Type B pancreatic cell (in vitro differentiated cells): ENCODE measurements around the gene XAGE1B. TPM values are rescaled to one million over a fixed set of nuclear protein-coding genes. Genes with fewer than 3 reads are reported as not detected.
"Not testable (repeated sequence)": the region's sequence is repeated elsewhere in the genome, so short reads cannot be mapped to it uniquely, and the experiment has no call there.

ENCODE experiments used
- DNase-seq: peaks from one replicate; pipeline ENCODE4 v3.0.0; 2021; ENCODE audit warnings: mixed read lengths; ENCODE audit not compliant: unreplicated experiment; ENCODE audit errors: extremely low spot score
- H3K27ac Mint-ChIP-seq: 2 replicates; pipeline ENCODE4 v1.8.0; 2021; ENCODE audit warnings: mild to moderate bottlenecking, mixed read lengths
- H3K27me3 Mint-ChIP-seq: 2 replicates; pipeline ENCODE4 v1.8.0; 2021; ENCODE audit warnings: mixed read lengths
- H3K36me3 Mint-ChIP-seq: 2 replicates; pipeline ENCODE4 v1.8.0; 2021; ENCODE audit warnings: mixed read lengths
- H3K4me1 Mint-ChIP-seq: one replicate; pipeline ENCODE4 v1.8.0; 2021; ENCODE audit warnings: mixed read lengths; ENCODE audit not compliant: unreplicated experiment
- H3K4me3 Mint-ChIP-seq: 2 replicates; pipeline ENCODE4 v1.8.0; 2021; ENCODE audit warnings: mild to moderate bottlenecking, mixed read lengths
- H3K9me3 Mint-ChIP-seq: 2 replicates; pipeline ENCODE4 v1.8.0; 2021; ENCODE audit warnings: mixed read lengths
- total RNA-seq: library from RNA; stranded (reverse); gene quantifications from 2 replicates; pipeline ENCODE4 v1.2.1, GENCODE V29; 2021; ENCODE audit warnings: low replicate concordance
- TF ChIP-seq, protein P1 (sequence below): fragments of 200-600 bp; sonication (generic); conservative IDR thresholded peaks from 2 replicates; pipeline ENCODE4 v1.5.0; 2021; ENCODE audit warnings: antibody characterized with exemption, mild to moderate bottlenecking

XAGE1B gene
- total RNA-seq, 1 donor from 2014 or later: not detected

DNA sequence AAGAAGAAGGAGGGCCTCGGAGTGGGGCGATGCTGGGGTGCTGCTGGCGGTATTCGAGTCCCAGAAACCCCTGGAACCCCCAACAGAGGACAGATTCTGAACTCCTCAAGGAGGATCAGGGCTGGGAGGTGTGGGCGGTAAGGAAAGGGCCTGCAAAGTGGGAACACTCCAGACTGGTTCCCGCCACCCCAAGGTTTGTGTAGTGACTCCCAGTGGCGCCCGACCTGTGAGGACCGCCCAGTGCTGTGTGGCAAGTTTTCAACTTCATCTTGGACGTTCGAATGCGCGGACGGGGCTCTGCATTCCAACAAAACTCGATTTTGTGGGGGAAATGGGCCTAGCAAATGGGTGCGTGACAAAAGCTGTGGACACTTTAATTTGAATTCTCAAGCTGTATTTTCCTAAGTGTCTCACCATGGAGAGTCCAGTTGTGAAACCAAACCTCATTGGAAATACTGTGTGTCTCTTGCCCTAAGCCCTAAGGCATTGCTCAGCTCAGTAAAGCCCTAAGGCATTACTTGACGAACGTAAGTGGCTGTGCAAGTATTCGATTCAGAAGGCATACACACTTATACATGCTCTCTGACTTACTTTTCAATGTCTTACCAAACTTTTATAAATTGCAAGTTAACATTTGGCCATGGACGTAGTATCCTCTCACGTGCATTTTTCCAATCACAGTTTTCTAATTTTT lies 27.4 kb upstream of the XAGE1B start:
- TF ChIP-seq, protein P1, sequence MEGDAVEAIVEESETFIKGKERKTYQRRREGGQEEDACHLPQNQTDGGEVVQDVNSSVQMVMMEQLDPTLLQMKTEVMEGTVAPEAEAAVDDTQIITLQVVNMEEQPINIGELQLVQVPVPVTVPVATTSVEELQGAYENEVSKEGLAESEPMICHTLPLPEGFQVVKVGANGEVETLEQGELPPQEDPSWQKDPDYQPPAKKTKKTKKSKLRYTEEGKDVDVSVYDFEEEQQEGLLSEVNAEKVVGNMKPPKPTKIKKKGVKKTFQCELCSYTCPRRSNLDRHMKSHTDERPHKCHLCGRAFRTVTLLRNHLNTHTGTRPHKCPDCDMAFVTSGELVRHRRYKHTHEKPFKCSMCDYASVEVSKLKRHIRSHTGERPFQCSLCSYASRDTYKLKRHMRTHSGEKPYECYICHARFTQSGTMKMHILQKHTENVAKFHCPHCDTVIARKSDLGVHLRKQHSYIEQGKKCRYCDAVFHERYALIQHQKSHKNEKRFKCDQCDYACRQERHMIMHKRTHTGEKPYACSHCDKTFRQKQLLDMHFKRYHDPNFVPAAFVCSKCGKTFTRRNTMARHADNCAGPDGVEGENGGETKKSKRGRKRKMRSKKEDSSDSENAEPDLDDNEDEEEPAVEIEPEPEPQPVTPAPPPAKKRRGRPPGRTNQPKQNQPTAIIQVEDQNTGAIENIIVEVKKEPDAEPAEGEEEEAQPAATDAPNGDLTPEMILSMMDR: no peak
- H3K9me3 Mint-ChIP-seq: no peaks in the 10 kb centered on the region
- H3K27me3 Mint-ChIP-seq: no peaks in the 10 kb centered on the region
- no peak overlapping the region for H3K4me3 Mint-ChIP-seq
- no peak for DNase-seq
- H3K36me3 Mint-ChIP-seq: no peaks in the 10 kb centered on the region
- H3K27ac Mint-ChIP-seq: no peak overlapping the region
- H3K4me1 Mint-ChIP-seq: no peaks in the 10 kb centered on the region

DNA sequence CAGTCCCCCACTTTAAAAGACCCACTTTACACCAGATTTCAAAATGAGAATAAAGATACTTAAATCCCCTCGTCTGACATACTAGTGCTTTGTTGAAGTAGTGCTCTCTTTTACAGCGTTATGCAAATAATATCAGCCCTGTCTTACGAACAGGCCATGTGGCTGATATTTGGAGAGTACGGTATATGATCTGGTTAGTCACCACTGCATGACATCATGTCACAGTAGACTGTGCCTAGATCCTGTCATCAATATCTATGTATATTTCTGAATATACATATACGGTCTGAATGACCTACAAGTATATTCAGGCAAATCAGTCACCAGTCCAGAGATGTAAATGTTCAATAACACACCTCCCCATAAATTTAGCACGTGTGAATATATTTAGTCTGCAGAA lies 25.4 kb upstream of the XAGE1B start:
- Mint-ChIP-seq H3K36me3 (no peaks in the 10 kb centered on the region), H3K4me1 (no peaks in the 10 kb centered on the region), H3K4me3 (no peak overlapping the region), H3K27ac (no peak overlapping the region), H3K9me3 (no peaks in the 10 kb centered on the region), H3K27me3 (no peaks in the 10 kb centered on the region)
- TF ChIP-seq, protein P1: no peak
- no peak for DNase-seq

DNA sequence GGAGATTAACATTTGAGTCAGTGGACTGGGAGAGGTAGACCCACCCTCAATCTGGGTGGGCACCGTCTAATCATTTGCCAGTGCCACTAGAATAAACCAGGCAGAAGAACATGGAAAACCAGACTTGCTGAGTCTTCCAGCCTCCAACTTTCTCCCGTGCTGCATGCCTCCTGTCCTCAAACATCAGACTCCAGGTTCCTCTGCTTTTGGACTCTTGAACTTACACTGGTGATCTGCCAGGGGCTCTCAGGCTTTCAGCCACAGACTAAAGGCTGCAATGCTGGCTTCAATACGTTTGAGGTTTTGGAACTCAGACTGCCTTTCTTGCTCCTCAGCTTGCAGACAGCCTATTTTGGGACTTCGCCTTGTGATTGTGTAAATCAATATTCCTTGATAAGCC lies 24.2 kb upstream of the XAGE1B start:
- not testable (repeated sequence) for H3K27ac Mint-ChIP-seq, H3K9me3 Mint-ChIP-seq, DNase-seq, H3K4me1 Mint-ChIP-seq, H3K36me3 Mint-ChIP-seq, H3K27me3 Mint-ChIP-seq, H3K4me3 Mint-ChIP-seq

DNA sequence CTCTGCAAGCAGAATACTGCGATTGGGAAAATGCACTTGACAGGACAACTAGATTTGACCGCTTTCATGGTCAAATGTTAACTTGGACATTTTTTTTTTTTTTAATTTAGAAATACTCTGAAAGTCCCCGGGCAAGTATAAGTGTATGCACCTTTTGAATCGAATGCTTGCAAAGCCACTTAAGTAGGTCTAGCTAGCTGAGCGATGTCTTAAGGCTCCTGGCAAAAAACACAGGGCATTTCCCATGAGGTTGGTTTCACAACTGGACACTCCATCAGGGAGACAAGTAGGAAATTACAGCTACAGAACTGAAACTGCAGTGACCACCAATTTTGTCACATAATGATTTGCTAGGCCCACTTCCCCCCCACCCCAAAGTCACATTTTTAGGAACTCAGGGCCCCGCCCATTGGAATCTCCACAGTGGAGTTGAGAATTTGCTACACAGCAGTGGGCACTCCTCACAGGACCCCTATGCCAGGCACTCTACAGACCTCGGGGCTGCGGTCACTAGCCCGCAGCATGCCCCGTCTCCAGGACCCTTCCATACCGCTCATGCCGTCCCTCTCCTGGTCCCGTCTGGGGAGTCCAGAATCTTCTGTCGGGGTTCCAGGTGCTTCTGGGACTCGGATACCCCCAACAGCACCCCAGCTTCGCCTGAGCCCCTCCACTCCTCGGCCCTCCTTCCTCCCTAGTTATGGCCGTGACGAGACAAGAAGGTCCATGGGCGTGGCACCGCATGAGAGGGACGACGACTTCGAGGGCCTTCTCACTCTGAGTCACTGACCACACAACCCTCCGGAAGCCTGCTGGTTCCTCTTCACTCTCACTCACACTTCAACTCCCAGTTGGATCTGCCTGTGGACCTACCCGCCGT lies 515 bp downstream of the XAGE1B start:
- H3K9me3 Mint-ChIP-seq, DNase-seq, H3K4me3 Mint-ChIP-seq, H3K36me3 Mint-ChIP-seq, H3K27ac Mint-ChIP-seq, H3K4me1 Mint-ChIP-seq, H3K27me3 Mint-ChIP-seq: not testable (repeated sequence)

DNA sequence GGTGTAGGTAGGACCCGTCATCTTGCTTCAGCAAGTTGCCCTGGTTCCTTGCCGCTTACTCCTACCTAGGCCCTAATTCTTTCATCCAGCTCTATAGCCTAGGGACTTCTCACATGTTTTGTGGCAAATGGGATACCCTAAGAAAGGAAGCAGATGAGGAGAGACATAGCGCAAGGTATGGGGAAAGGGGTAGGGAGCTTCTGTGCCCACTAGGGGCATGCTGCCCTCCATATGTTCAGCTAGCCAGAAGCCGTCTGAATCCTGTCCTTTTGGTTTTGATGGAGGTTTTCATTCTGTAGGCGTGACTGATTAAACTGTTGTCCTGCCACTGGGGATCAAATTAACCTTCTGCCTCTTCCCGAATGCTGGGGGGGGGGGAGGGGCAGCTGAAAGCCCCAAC lies 5.7 kb downstream of the XAGE1B start:
- H3K27me3 Mint-ChIP-seq, DNase-seq, H3K9me3 Mint-ChIP-seq, H3K36me3 Mint-ChIP-seq, H3K27ac Mint-ChIP-seq, H3K4me3 Mint-ChIP-seq, H3K4me1 Mint-ChIP-seq: not testable (repeated sequence)

DNA sequence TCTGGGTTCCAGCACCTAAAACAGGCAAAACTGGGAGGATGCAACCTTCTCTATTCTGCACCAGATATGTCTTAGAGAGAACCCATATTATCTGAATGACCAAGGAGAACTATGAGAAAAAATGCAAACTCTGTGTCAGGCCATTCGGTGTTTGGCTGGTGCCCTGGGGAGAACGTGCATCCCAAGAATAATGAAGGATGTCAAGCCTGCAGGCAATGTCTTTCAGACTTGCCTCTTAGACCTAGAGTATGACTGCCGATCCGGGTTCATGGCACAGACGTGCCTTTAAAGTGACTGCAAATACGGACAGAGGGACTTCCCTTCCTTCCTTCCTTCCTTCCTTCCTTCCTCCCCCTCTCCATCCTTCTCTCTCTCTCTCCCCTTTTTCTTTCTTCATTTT lies 6.9 kb downstream of the XAGE1B start:
- no peaks in the 10 kb centered on the region for H3K27me3 Mint-ChIP-seq
- no peaks in the 10 kb centered on the region for H3K9me3 Mint-ChIP-seq
- no peaks in the 10 kb centered on the region for H3K36me3 Mint-ChIP-seq
- TF ChIP-seq, protein P1: no peak
- no peak overlapping the region for H3K27ac Mint-ChIP-seq
- no peaks in the 10 kb centered on the region for H3K4me1 Mint-ChIP-seq
- peak; percentile 34 for DNase-seq
- no peak overlapping the region for H3K4me3 Mint-ChIP-seq

DNA sequence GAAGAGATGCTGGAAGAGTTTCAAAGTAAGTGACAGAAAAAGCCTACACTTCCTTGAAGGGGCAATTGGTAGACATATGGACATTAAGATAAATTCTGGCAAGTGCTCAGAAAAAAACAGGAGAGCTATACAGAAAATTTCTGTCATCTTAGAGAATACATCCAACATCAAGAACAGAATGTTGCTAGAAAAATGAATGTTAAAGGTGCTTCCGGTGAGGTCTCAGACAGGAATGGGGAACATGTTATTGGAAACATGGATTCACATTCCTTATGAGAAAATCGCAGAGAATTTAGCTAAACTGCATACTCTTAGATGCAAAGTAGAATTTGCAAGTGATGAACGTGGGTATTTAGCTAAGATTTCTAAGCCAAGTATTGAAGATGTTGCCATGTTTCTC lies 9.5 kb downstream of the XAGE1B start:
- TF ChIP-seq, protein P1: no peak
- DNase-seq: no peak
- Mint-ChIP-seq H3K27me3 (no peaks in the 10 kb centered on the region), H3K9me3 (no peaks in the 10 kb centered on the region), H3K27ac (no peak overlapping the region), H3K4me3 (no peak overlapping the region), H3K4me1 (no peaks in the 10 kb centered on the region), H3K36me3 (no peaks in the 10 kb centered on the region)
